HG02885 (cell line): Measurements from ENCODE around the gene PANX1.
A peak's percentile ranks its signal among the peaks of the same experiment; 100 is the strongest.

Experiments used
- ATAC-seq: cut with Tn5 transposase; IDR thresholded peaks from one replicate; pipeline ENCODE4 v1.9.1; 2021; ENCODE audit warnings: mild to moderate bottlenecking; ENCODE audit not compliant: unreplicated experiment, poor library complexity

The PANX1 gene

DNA sequence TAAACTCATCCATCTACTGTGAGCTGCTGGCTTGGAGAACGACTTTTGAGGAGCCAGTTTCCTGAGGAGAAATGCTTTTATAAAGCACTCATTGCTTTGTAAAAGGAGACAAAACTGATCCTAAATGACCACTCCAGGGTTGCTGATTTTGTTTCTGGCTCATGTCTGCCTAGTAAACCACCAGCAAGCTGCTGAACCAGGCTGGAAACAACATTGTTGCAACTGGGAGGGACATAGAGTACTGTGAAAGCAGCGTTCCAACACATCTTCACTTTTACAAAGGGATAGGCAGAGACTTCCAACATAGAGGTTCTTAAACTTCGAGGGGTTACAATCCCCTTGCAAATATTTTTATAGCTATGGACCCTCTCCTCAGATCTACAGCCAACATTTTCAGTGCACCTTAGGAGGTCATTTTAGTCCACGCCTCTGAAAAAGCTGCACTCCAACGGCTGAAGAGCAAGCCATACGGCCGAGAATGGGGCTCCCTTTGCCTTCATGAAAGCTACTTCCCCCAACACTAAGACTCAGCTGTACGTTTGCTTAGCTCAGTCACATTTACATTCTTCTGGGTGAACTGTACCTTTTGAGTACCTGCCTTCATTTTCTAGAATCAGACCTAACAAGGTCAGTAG is 54.7 kb downstream of the PANX1 start:
- peak; percentile 12 for ATAC-seq

DNA sequence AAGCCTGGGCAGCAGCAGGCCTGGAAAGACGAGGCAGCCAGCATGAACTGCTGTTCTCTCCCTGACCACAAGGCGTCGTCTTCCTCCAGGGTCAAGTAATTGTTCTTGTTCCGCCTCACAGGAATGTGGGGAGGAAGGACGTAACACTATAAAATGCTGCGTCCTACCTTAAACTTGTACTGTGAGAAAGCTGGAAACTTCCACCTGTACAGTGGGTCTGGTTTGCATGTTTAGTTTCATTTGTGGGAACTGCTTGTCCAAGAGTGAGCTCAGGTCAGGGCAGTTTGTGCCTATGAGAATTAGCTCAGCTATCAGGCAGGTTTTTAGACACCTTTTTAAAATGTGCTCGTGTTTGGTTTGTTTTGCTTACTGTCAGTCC is 55.2 kb downstream of the PANX1 start:
- ATAC-seq, result peak; percentile 76

DNA sequence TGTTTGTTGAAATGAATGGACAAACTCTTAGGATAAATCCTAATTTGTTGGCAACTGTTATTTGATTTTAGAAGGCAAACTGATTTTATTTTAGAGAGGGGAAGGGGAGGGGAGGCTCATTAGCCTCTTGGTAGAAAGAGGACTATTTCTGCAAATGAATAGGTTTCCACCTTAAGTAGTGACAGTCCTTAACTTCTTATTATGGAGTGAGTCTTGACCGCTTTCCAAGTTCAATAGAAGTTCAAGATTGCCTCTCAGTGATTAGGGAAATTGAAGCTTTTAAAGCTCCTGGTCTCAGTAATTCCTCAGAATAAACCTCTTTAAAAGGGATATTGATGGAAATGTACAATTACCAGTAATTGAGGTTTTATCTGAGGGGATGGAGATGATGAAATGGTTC is 55.7 kb downstream of the PANX1 start:
- ATAC-seq, result no peak

DNA sequence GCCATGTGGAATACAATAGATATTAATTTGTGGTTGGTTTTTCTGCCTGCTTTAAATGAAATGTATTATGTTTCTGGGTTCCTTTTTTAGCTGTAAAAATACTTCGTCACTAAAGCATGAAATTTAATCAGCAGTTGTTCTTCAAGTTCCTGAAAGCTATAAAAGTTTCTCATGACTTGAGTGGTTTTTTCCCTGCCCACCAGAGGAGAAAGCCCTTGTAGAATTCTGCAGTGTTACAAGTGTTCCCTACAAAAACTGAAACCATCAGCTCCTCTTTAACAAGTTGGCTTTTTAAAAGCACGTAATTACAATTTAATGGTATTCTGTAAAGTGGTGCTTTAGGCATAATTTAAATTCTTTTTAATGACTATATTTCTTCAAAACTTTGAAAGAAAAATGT is 56.2 kb downstream of the PANX1 start:
- ATAC-seq, result no peak

DNA sequence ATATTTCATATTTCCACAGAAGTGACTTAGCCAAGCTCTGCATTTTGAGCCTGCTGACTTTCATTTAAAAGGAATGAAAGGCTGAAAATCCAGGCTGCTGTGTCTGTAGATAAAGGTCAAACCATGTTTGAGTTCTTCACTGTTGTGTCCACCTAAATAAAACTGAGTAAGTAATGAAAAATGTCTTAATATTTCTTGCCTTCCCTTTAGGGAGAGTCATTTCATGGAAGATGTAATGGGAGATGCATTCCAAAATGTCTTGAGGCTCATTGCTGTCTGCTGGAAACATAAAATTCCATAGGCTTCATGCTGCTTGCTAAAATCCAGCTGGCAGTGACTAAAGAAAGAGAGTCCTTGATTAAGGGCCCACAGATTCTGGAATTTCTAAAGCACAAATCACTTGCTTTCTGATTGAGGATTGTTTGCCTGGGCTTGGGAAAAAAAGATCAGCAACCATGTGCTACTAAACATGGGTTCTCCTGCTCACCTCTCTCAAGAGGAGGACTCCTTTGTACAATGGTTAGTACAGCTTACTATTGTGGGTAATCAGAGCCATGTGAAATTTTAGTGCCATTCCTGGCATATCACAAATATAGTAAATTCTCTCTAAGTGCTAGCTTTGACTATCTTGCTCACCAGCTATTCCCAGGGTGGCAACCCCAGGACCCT is 56.9 kb downstream of the PANX1 start:
- no peak for ATAC-seq

DNA sequence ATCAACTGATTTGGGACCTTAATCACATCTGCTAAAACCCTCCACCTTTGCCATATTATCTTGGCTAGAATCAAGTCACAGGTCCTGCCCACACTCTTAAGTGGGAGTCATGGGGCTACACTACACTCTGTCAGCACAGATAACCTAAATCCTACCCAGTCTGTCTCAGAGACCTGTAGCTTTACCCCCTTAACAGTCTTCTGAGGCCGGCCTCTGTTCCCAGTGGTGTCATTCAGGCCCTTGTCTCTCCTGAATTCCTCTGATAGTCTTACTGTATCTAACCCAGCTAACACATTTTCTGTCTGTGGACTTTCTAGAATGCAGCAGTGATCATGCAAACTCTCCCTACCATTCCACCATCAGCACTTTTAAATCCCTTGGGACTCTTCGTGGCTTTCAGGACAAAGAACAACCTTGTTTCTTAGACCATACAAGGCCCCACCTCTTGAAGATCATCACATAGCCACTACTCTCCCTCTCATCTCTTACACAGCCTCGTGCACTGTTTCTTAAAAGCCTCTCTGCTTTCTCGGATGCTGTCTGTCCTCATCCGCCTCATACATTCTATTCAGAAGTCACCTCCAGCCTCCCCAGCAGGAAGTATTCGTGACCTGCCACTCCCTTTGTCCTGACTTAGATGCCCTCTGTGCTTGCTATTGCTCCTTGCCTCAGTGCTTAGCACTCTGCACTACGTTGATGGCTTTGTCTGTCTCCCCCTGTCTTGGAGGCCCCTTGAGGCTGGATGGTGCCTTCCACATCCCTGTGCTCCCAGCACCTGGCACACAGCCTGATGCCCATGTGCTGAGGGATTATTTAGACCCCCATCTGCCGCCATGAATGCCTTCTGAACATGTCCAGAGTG is 57.9 kb downstream of the PANX1 start:
- ATAC-seq, result no peak

DNA sequence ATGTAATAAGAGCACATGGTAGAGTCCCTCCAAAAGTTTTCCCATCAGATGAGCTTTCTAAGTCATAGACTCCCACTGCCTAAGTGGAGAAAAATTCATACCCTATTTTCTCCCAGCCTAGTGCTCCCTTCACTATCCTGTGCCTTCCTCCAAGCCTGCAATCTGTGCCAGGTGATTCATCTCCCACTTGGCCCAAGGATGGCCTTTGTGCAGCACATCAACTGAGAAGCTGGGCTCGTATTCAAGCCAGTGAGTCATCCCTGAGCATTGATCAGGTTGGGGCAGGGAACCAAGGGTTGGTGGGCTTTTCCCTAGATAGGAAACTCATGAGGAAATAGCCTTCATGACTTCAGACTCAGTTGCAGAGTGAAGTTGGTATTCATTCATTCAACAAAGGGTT is 64.6 kb downstream of the PANX1 start:
- no peak for ATAC-seq

DNA sequence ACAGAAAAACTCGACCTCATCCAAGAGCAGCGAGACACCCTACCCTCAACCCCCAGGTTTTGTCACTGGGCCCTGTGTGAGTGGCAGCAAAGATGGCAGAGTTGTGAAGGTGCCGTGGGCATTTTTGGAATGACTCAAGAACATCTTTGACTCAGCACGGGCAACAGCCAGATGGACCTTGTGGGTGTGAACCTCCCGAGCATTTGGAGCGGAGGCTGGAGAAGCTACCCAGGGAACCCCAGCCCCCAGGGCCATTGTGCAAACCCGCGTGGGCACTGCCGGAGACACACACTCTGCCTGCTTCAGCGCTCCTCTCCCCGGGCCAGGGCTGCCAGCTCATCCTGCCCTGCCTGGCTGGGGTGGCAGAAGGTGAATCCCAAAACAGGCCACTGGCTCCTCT is 66.1 kb downstream of the PANX1 start:
- ATAC-seq, result no peak

DNA sequence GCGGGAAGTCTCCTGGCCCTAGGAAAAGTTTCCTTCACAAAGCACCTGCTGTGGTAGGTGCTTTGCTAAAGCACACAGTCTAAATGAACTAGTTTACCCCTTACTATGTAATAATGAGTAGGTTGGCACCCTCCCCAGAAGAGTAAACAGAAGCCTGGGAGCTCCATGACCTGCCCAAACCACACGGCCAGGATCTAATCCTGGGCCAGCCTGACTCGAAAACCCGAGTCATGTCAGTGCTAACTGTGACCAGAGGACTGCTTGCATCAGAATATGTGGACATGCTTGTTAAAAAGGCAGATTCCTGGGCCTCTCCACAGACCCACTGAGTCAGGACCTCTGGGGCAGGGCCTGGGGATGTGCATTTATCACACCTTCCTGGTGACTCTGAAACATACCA is 67.7 kb downstream of the PANX1 start:
- no peak for ATAC-seq

DNA sequence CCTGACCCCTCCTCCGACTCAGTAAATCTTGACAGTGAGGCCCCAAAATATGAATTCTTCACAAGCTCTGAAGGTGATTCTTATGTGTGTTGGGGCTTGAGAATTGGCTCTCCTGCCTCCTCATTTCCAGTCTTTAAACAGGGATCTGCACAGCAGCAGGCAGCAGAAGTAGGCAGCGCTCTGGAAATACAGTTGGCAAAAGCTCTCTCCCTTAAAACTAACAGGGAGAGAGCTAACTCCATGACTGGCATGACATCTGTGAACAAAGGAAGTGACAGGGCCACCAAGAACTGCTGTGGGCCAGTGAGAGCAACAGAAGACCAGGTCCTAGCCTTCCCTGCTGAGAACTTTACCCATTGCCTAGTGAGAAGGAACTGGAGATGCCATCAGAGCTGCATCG is 70.1 kb downstream of the PANX1 start:
- ATAC-seq, result no peak

DNA sequence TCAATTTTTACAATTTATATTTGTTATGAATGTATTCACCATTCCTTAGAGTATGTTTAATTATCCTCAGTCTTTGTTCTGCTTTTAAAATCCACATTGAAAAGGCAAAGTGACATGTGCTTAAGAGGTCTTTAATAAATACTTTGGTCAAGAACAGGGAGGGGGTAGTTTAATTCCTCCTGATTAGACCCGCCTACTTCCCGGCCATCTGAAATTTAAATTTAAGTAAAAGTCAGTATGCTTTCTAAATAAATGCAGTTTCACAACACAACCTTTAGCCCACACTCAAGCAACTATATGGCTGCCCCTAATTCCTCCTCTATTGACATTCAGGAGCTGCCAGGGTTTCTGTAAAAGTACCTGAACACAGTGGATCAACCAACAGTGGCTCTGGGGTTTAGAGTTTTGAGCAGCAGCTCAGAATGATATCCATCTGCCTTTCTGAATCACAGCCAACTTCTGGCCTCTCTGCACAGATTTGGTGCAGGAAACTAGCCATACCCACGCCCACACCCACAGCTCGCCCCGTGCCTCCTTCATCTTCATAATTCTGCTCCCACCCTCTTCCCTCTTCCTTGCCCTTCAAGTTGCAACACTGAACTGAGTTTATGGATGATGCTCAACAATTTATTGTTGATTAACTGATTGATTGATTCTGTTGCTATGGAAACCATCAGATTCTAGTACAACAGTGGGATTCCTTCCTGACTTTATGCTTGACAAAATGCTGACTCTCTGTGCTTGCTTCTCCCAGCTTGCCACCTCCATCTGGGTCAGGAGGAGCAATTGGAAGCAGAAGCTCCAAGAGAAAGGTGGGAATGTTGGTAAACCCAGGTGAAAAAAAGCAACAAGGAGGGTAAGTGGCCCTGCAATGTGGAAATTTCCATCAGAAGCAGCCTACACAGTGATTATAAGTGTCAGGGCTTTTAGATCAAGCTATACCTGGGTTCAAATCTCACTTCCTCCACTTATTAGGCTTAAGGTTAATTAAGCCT is 70.8 kb downstream of the PANX1 start:
- ATAC-seq, result no peak

DNA sequence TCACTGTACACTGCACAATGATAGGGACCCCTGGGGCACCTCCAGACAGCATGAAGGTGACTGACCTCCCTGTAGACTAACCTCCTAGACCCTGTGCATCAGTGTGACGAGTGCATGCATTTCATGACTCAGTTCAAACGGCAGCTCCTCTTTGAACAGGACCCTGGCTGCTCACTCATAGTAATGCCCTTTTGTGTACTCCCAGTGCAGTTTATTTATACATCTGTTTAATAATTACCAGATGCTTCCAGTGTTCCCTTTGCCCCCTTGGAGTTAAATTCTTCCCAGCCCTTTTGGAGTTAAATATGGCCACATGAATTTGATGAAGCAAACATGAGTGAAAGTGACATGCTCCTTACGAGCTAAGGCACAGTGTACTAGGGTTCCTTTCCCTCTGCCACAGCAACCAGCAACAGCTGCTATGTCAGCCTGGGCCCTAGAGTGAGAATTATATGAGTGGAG is 72.4 kb downstream of the PANX1 start:
- ATAC-seq, result no peak

DNA sequence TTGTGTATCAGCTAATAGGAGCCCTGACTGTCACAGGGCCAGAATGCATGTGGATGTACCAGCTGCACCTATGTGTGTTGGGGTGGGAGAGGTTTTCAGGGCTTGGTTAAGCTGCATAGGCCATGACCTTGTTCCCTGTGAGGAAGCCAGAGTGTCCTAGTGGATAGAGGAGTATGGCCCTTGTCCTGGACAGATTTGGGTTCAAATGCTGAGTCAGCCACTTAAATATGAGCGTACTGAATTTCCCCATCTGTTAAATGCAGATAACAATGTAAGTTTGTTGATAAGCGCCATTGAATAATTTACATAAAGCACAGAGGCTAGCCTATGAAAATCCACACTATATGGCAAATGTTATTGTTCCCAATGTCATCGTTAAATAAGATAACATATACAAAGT is 74.4 kb downstream of the PANX1 start:
- no peak for ATAC-seq

DNA sequence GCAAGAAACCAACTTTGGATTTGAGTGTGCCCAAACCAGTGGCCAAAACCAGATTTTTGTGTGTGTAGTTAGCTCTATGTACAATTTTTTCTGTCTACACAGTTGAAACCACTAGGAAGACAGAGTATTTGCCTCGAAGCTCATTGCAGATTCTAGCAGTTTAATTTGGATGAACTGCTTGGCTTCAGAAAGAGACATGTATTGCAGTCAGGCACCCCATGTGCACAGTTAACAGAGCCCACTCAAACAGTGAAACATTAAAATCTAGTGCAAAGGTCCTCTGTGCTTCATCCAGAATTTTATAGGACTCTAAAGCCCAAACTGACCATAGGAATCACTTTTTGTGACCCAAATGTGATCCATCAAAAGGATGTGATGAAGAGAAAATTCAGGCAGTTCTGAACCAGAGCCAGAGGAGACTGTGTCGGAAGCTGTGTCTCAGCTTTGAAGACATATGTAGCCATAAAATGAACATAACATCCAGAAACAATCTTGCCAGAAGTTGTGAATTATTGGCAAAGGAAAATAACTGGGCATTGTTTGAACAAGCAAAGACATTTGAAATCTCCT is 82.7 kb downstream of the PANX1 start:
- no peak for ATAC-seq

DNA sequence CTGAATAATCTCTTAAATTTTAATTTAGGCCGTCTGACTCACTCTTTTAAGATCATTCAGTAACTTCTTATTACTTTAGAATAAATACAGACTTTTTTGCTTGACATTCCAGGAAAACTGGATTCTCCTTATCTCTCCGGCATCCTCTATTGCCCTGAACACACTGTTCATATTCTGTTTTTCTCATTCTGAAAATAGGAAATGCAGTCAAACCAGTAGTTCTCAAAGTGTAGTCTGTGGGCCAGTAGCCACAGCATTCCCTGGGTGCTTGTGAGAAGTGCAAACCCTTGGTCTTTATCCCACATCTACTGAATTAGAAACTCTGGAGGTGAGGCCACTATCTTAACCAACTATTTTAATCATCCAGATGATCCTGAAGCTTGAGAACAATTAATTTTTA is 84.3 kb downstream of the PANX1 start:
- no peak for ATAC-seq

DNA sequence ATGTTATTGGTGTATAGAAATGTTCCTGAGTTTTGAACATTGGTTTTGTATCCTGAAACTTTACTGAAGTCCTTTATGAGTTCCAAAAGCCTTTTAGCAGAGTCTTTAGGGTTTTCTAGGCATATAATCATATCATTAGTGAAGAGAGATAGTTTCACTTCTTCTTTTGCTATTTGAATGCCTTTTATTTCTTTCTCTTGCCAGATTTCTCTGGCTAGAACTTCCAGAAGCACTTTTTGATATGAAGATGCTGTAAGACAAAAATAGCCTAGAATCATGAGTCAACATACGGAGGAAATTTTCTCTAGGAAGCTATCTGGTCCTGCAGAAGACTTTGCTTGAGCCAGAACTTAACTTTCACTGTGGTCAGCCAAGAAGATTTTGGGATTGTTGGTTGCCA is 89.1 kb downstream of the PANX1 start:
- no peak for ATAC-seq

DNA sequence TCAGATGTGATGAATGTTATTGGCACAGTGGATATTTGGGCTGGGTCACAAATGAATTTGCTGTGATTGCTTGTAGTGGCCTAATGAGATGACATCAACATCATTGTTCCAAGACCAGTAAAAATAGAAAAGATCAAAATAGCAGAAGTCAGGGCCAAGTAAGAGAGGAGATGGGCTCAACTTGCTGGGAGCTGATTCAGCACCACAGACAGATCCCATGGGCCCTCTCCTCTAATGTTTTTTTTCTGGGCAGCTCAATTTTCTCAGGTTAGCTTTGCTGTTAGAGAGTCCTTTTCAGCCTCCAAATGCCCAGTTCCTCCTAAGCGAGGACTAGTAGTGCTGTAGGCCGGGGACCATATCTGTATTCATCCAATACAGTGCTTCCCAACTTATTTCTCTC is 89.7 kb downstream of the PANX1 start:
- ATAC-seq, result no peak

DNA sequence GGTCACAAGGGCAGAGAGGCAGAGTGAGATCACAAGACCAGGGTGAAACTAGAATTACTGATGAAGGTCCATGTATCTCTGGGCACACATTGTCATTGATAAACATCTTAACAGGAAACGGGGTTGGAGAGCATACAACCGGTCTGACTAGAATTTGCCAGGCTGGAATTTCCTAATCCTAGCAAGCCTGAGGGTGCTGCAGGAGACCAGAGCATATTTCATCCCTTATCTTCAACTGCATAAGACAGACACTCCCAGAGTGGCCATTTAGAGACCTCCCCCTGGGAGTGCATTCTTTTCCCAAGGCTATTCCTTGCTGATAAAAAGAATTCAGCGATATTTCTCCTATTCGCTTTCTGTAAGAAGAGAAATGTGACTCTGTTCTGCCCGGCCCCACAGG is 91.1 kb downstream of the PANX1 start:
- no peak for ATAC-seq

DNA sequence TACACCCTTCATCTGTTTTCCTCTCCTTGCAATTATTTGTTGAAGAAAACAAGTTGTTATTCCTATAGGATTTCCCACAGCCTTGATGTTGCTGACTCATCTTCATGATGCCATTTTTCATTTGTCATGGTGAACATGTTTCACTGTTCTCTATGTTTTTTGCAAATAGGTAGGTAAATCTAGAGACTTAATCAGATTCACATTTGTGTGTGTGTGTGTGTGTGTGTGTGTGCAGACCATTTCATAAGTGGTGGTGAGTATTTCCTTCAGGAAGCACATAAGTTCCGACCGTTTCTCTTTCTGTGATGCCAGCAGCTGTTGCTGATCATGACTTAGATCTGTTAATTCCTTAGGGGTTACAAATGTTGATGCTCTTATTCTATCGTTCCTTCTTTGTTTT is 95.4 kb downstream of the PANX1 start:
- no peak for ATAC-seq
